HEK293 (cell line): ENCODE results near the gene CAMK1G.
A peak's percentile ranks its signal among the peaks of the same experiment; 100 is the strongest.

Source experiments
- BCL11A ChIP-seq: fragments of 450-650 bp; formaldehyde crosslinking; IDR thresholded peaks from 2 replicates; pipeline ENCODE4 v1.5.1; 2016; ENCODE audit warnings: low read depth, missing biosample characterization, missing genetic modification characterization
- BCL11B ChIP-seq: fragments of 450-650 bp; formaldehyde crosslinking; IDR thresholded peaks from 2 replicates; pipeline ENCODE4 v1.5.1; 2016; ENCODE audit warnings: low read depth, missing biosample characterization, missing genetic modification characterization
- GFI1B ChIP-seq: fragments of 450-650 bp; formaldehyde crosslinking; IDR thresholded peaks from 2 replicates; pipeline ENCODE4 v1.5.1; 2016; ENCODE audit warnings: missing biosample characterization, missing genetic modification characterization
- GLIS1 ChIP-seq: fragments of 450-650 bp; formaldehyde crosslinking; IDR thresholded peaks from 2 replicates; pipeline ENCODE4 v1.5.1; 2016; ENCODE audit warnings: missing biosample characterization, missing genetic modification characterization
- HOXD13 ChIP-seq: sonication (generic); formaldehyde crosslinking; IDR thresholded peaks from 2 replicates; pipeline ENCODE4 v1.8.0; 2022; ENCODE audit warnings: missing genetic modification reagents, borderline replicate concordance
- KLF17 ChIP-seq: fragments of 450-650 bp; formaldehyde crosslinking; IDR thresholded peaks from 2 replicates; pipeline ENCODE4 v1.5.1; 2016; ENCODE audit warnings: missing biosample characterization, missing genetic modification characterization
- PATZ1 ChIP-seq: fragments of 450-650 bp; formaldehyde crosslinking; IDR thresholded peaks from 2 replicates; pipeline ENCODE4 v1.5.1; 2016; ENCODE audit warnings: missing biosample characterization, missing genetic modification characterization
- PRDM1 ChIP-seq: fragments of 450-650 bp; formaldehyde crosslinking; IDR thresholded peaks from 2 replicates; pipeline ENCODE4; 2016; ENCODE audit warnings: missing biosample characterization, missing genetic modification characterization
- PRDM10 ChIP-seq: fragments of 450-650 bp; formaldehyde crosslinking; IDR thresholded peaks from 2 replicates; pipeline ENCODE4 v1.5.1; 2016; ENCODE audit warnings: missing biosample characterization, missing genetic modification characterization
- SCRT2 ChIP-seq: fragments of 450-650 bp; formaldehyde crosslinking; IDR thresholded peaks from 2 replicates; pipeline ENCODE4 v1.5.1; 2016; ENCODE audit warnings: missing biosample characterization, missing genetic modification characterization
- SP2 ChIP-seq: fragments of 450-650 bp; formaldehyde crosslinking; IDR thresholded peaks from 2 replicates; pipeline ENCODE4 v1.5.1; 2016; ENCODE audit warnings: missing biosample characterization, missing genetic modification characterization
- ZFHX2 ChIP-seq: fragments of 450-650 bp; formaldehyde crosslinking; conservative IDR thresholded peaks from 2 replicates; pipeline ENCODE4 v1.5.1; 2016; ENCODE audit warnings: missing biosample characterization, missing genetic modification characterization
- ZFP37 ChIP-seq: fragments of 450-650 bp; formaldehyde crosslinking; IDR thresholded peaks from 2 replicates; pipeline ENCODE4 v1.5.1; 2016; ENCODE audit warnings: missing biosample characterization, missing genetic modification characterization
- ZNF121 ChIP-seq: fragments of 450-650 bp; formaldehyde crosslinking; IDR thresholded peaks from 2 replicates; pipeline ENCODE4 v1.5.1; 2016; ENCODE audit warnings: missing biosample characterization, missing genetic modification characterization
- ZNF138 ChIP-seq: fragments of 450-650 bp; formaldehyde crosslinking; IDR thresholded peaks from 2 replicates; pipeline ENCODE4 v1.5.1; 2016; ENCODE audit warnings: missing biosample characterization, missing genetic modification characterization, borderline replicate concordance
- ZNF148 ChIP-seq: fragments of 450-650 bp; formaldehyde crosslinking; IDR thresholded peaks from 2 replicates; pipeline ENCODE4 v1.5.0; 2017; ENCODE audit warnings: missing biosample characterization, missing genetic modification characterization, borderline replicate concordance
- ZNF221 ChIP-seq: fragments of 450-650 bp; formaldehyde crosslinking; IDR thresholded peaks from 2 replicates; pipeline ENCODE4 v1.5.1; 2017; ENCODE audit warnings: missing biosample characterization, missing genetic modification characterization, borderline replicate concordance
- ZNF292 ChIP-seq: fragments of 450-650 bp; formaldehyde crosslinking; IDR thresholded peaks from 2 replicates; pipeline ENCODE4 v1.5.1; 2016; ENCODE audit warnings: low read depth, missing biosample characterization, missing genetic modification characterization, borderline replicate concordance
- ZNF366 ChIP-seq: fragments of 450-650 bp; formaldehyde crosslinking; conservative IDR thresholded peaks from 2 replicates; pipeline ENCODE4 v1.5.1; 2016; ENCODE audit warnings: missing biosample characterization, missing genetic modification characterization
- ZNF394 ChIP-seq: fragments of 450-650 bp; formaldehyde crosslinking; IDR thresholded peaks from 2 replicates; pipeline ENCODE4 v1.5.1; 2016; ENCODE audit warnings: missing biosample characterization, missing genetic modification characterization, mild to moderate bottlenecking, moderate library complexity, borderline replicate concordance
- ZNF398 ChIP-seq: fragments of 450-650 bp; formaldehyde crosslinking; IDR thresholded peaks from 2 replicates; pipeline ENCODE4 v1.5.1; 2017; ENCODE audit warnings: missing biosample characterization, missing genetic modification characterization
- ZNF416 ChIP-seq: fragments of 450-650 bp; formaldehyde crosslinking; IDR thresholded peaks from 2 replicates; pipeline ENCODE4 v1.5.1; 2016; ENCODE audit warnings: missing biosample characterization, missing genetic modification characterization
- ZNF549 ChIP-seq: fragments of 450-650 bp; IDR thresholded peaks from 2 replicates; pipeline ENCODE4 v1.5.1; 2018; ENCODE audit warnings: missing biosample characterization, missing genetic modification characterization, mild to moderate bottlenecking, inconsistent platforms, moderate library complexity
- ZNF561 ChIP-seq: fragments of 450-650 bp; IDR thresholded peaks from 2 replicates; pipeline ENCODE4 v1.5.1; 2018; ENCODE audit warnings: missing biosample characterization, missing genetic modification characterization, borderline replicate concordance
- ZNF660 ChIP-seq: fragments of 450-650 bp; IDR thresholded peaks from 2 replicates; pipeline ENCODE4 v1.5.1; 2018; ENCODE audit warnings: missing biosample characterization, mild to moderate bottlenecking, missing genetic modification characterization
- ZNF837 ChIP-seq: fragments of 450-650 bp; formaldehyde crosslinking; IDR thresholded peaks from 2 replicates; pipeline ENCODE4 v1.5.1; 2016; ENCODE audit warnings: missing biosample characterization, missing genetic modification characterization
- ZSCAN18 ChIP-seq: fragments of 450-650 bp; formaldehyde crosslinking; IDR thresholded peaks from 2 replicates; pipeline ENCODE4 v1.5.1; 2016; ENCODE audit warnings: missing biosample characterization, missing genetic modification characterization

Gene CAMK1G

GRCh38 chr1:209652873-209653401 is 69.4 kb downstream of the CAMK1G start (continued):
- TF ChIP-seq PATZ1 (tag by site-specific recombination) (peak; percentile 79), BCL11A (no peak), HOXD13 (CRISPR knock-in tag) (no peak), PRDM1 (tag by site-specific recombination) (peak; percentile 54; the same call in 1 of the 2 replicates), ZFP37 (tag by site-specific recombination) (0 out of 2 replicates have a peak, but pooled peaks have one; percentile 16), ZNF394 (tag by site-specific recombination) (no peak), ZNF561 (no peak), BCL11B (tag by site-specific recombination) (no peak), ZNF837 (tag by site-specific recombination) (no peak), PRDM10 (tag by site-specific recombination) (peak; percentile 67), ZNF416 (no peak), ZFHX2 (tag by site-specific recombination) (peak; percentile 30; the same call in 1 of the 2 replicates), SCRT2 (tag by site-specific recombination) (peak; percentile 94), ZNF292 (tag by site-specific recombination) (no peak), ZNF398 (tag by site-specific recombination) (peak; percentile 77), ZNF660 (tag by site-specific recombination) (0 out of 2 replicates have a peak, but pooled peaks have one; percentile 40), SP2 (tag by site-specific recombination) (peak; percentile 33; the same call in 1 of the 2 replicates), GLIS1 (peak; percentile 74), GFI1B (tag by site-specific recombination) (no peak), ZNF148 (tag by site-specific recombination) (no peak), ZNF549 (tag by site-specific recombination) (no peak), ZNF366 (tag by site-specific recombination) (no peak), ZSCAN18 (tag by site-specific recombination) (no peak), ZNF221 (no peak), ZNF138 (no peak), ZNF121 (tag by site-specific recombination) (no peak), KLF17 (no peak)
